ENCODE measurements around the gene TEPSIN. TPM values are rescaled to one million over a fixed set of nuclear protein-coding genes. Genes with fewer than 3 reads are reported as not detected.

Gene TEPSIN
- total RNA-seq, 1 donor from 2014 or later: 35.4 TPM

GRCh38 chr17:81258292-81258691, 19.4 kb upstream of the TEPSIN start:
- Histone ChIP-seq H3K27ac (no peak overlapping the region), H3K36me3 (peaks cover 0 to 36% of the 10 kb centered on the region in 2 donors), H3K9me3 (no peaks in the 10 kb centered on the region), H3K27me3 (no peaks in the 10 kb centered on the region), H3K4me3 (no peak overlapping the region), H3K4me1 (peaks cover 17% of the 10 kb centered on the region)
- no peak for TF ChIP-seq CTCF (IDR thresholded peaks at IDR 0.05)
- no peak for TF ChIP-seq POLR2AphosphoS5 (IDR thresholded peaks at IDR 0.05; ENCODE audit: insufficient read depth in 1 of 2, low read depth in 1 of 2)
- TF ChIP-seq POLR2A (IDR thresholded peaks at IDR 0.05): no peak
- DNase-seq (ENCODE audit: extremely low spot score in 2 of 2): no peak
- intact Hi-C loops (cut with DNase I): loop anchor here (10.0 kb wide), 1 partner anchor 337 kb away; no protein-coding TSS in a partner anchor

GRCh38 chr17:81257533-81257932, 18.7 kb upstream of the TEPSIN start:
- H3K4me3 ChIP-seq: no peak overlapping the region
- H3K27ac ChIP-seq: no peak overlapping the region
- intact Hi-C loops (cut with DNase I): loop anchor here (10.0 kb wide), 1 partner anchor 337 kb away; no protein-coding TSS in a partner anchor
- TF ChIP-seq POLR2A (IDR thresholded peaks at IDR 0.05) (no peak), CTCF (IDR thresholded peaks at IDR 0.05) (no peak), POLR2AphosphoS5 (IDR thresholded peaks at IDR 0.05; ENCODE audit: insufficient read depth in 1 of 2, low read depth in 1 of 2) (no peak)
- peaks cover 17% of the 10 kb centered on the region for H3K4me1 ChIP-seq
- DNase-seq (ENCODE audit: extremely low spot score in 2 of 2): no peak
- H3K36me3 ChIP-seq: peaks cover 0 to 32% of the 10 kb centered on the region in 2 donors
- no peaks in the 10 kb centered on the region for H3K27me3 ChIP-seq
- no peaks in the 10 kb centered on the region for H3K9me3 ChIP-seq

- intact Hi-C loops (cut with DNase I): loop anchor here (10.0 kb wide), 1 partner anchor 338 kb away; no protein-coding TSS in a partner anchor
Measured at GRCh38 chr17:81256616-81257015, 17.8 kb upstream of the TEPSIN start.

GRCh38 chr17:81254955-81255717, 16.3 kb upstream of the TEPSIN start:
- peaks cover 0 to 27% of the 10 kb centered on the region in 2 donors for H3K36me3 ChIP-seq
- no peaks in the 10 kb centered on the region for H3K27me3 ChIP-seq
- peaks cover 24% of the 10 kb centered on the region for H3K4me1 ChIP-seq
- intact Hi-C loops (cut with DNase I): loop anchor here (2.0 to 10.0 kb wide), 2 partner anchors 228 to 340 kb away; no protein-coding TSS in a partner anchor
- H3K9me3 ChIP-seq: no peaks in the 10 kb centered on the region
- peak overlapping the region; percentile 17 for H3K27ac ChIP-seq
- H3K4me3 ChIP-seq: no peak overlapping the region
- no peak for DNase-seq (ENCODE audit: extremely low spot score in 2 of 2)
- TF ChIP-seq POLR2AphosphoS5 (IDR thresholded peaks at IDR 0.05; ENCODE audit: insufficient read depth in 1 of 2, low read depth in 1 of 2) (peak in 1 of 2 donors; percentile 54), POLR2A (IDR thresholded peaks at IDR 0.05) (no peak), CTCF (IDR thresholded peaks at IDR 0.05) (peak; percentile 7 to 40 (median 34))

More at GRCh38 chr17:81256616-81257015, 17.8 kb upstream of the TEPSIN start:
- H3K9me3 ChIP-seq: no peaks in the 10 kb centered on the region
- DNase-seq (ENCODE audit: extremely low spot score in 2 of 2): no peak
- peaks cover 0 to 31% of the 10 kb centered on the region in 2 donors for H3K36me3 ChIP-seq
- H3K4me3 ChIP-seq: no peak overlapping the region
- no peaks in the 10 kb centered on the region for H3K27me3 ChIP-seq
- peaks cover 24% of the 10 kb centered on the region for H3K4me1 ChIP-seq
- H3K27ac ChIP-seq: no peak overlapping the region
- TF ChIP-seq POLR2A (IDR thresholded peaks at IDR 0.05): no peak

GRCh38 chr17:81253358-81254131, 14.7 kb upstream of the TEPSIN start:
- intact Hi-C loops (cut with DNase I): loop anchor here (2.0 to 10.0 kb wide), 2 partner anchors 229 to 341 kb away; no protein-coding TSS in a partner anchor
- TF ChIP-seq POLR2A (IDR thresholded peaks at IDR 0.05): no peak
- TF ChIP-seq POLR2AphosphoS5 (IDR thresholded peaks at IDR 0.05; ENCODE audit: insufficient read depth in 1 of 2, low read depth in 1 of 2): no peak
- peak; percentile 82 to 97 (median 90) for TF ChIP-seq CTCF (IDR thresholded peaks at IDR 0.05)
- H3K4me1 ChIP-seq: peaks cover 24% of the 10 kb centered on the region
- DNase-seq (ENCODE audit: extremely low spot score in 2 of 2): no peak
- H3K4me3 ChIP-seq: no peak overlapping the region
- H3K36me3 ChIP-seq: peaks cover 0 to 12% of the 10 kb centered on the region in 2 donors
- no peak overlapping the region for H3K27ac ChIP-seq
- no peaks in the 10 kb centered on the region for H3K9me3 ChIP-seq
- no peaks in the 10 kb centered on the region for H3K27me3 ChIP-seq
